HCT116 (cell line): ENCODE results near the gene PPP1R12B. TPM values are rescaled to one million over a fixed set of nuclear protein-coding genes. Genes with fewer than 3 reads are reported as not detected.

Source experiments
- ATAC-seq: fragments of 200-7000 bp; cut with Tn5 transposase; 2 replicates; pipeline ENCODE4 v1.9.1; 2020; ENCODE audit warnings: mild to moderate bottlenecking, moderate library complexity
- BruUV-seq: library from RNA; stranded (reverse); fragments of 400-500 nt; replicated peaks from 2 replicates; lab custom pipeline; 2021; lab: Mats Ljungman, UMichigan
- CTCF ChIA-PET: fragments of 300-600 bp; sonication (Branson Sonifier 250); formaldehyde crosslinking; loops from one replicate; lab custom pipeline; 2021; ENCODE audit warnings: antibody characterized with exemption; lab: Charles Lee
- POLR2A ChIA-PET: fragments of 300-600, 350-600 bp; sonication (Branson Sonifier 250); formaldehyde crosslinking; loops from one replicate; lab custom pipeline; 2021; ENCODE audit warnings: antibody characterized with exemption; lab: Charles Lee
- RAD21 ChIA-PET, 2 experiments: fragments of 300-600 bp; sonication (Branson Sonifier 250); formaldehyde crosslinking; loops; one replicate each; lab custom pipeline; 2023; ENCODE audit warnings: low total read pairs in 2 of 2; ENCODE audit not compliant: uncharacterized antibody in 2 of 2, unreplicated experiment in 2 of 2, low non-redundant PET in 1 of 2; lab: Charles Lee
- DNase-seq: peaks from one replicate; pipeline ENCODE4 v3.0.0-alpha.2; 2010; ENCODE audit warnings: low read depth, low spot score
- H2AFZ ChIP-seq: fragments of 200-600 bp; shearing (Covaris generic), sonication (generic); 2 replicates; pipeline ENCODE4 v1.6.1; 2017; ENCODE audit warnings: low read depth, mixed run types, mixed read lengths, antibody characterized with exemption, low read length; ENCODE audit not compliant: poor library complexity, severe bottlenecking
- H3K27ac ChIP-seq: 2 replicates; pipeline ENCODE4 v1.5.1; 2012; ENCODE audit warnings: low read depth, low read length
- H3K27me3 ChIP-seq: fragments of 200-600 bp; sonication (generic); 2 replicates; pipeline ENCODE4 v1.6.1; 2016; ENCODE audit warnings: mixed run types, low read length, mixed read lengths; ENCODE audit not compliant: insufficient read depth
- H3K36me3 ChIP-seq, 2 experiments: fragments of 200-500 bp in 1 of 2; fragments of 200-600 bp in 1 of 2; sonication (Bioruptor generic) in 1 of 2; sonication (generic) in 1 of 2; 2 replicates each; pipeline versions ENCODE4 v1.5.1 to v1.6.1; 2014 to 2016; ENCODE audit warnings: low read length in 2 of 2, inconsistent platforms in 1 of 2, mixed read lengths in 1 of 2, mixed run types in 1 of 2; ENCODE audit not compliant: insufficient read depth in 2 of 2, control insufficient read depth in 1 of 2
- H3K4me1 ChIP-seq, 2 experiments: fragments of 200-600 bp in 1 of 2; sonication (generic) in 1 of 2; 2 replicates each; pipeline versions ENCODE4 v1.5.1 to v1.6.1; 2012 to 2017; ENCODE audit warnings: low read length in 2 of 2, inconsistent platforms in 1 of 2, mild to moderate bottlenecking in 1 of 2, mixed read lengths in 1 of 2, mixed run types in 1 of 2, moderate library complexity in 1 of 2; ENCODE audit not compliant: insufficient read depth in 2 of 2, control insufficient read depth in 1 of 2
- H3K4me2 ChIP-seq: fragments of 200-600 bp; sonication (generic); 2 replicates; pipeline ENCODE4 v1.6.1; 2017; ENCODE audit warnings: mixed run types, low read length, mixed read lengths
- H3K4me3 ChIP-seq, 2 experiments: fragments of 200-600 bp in 1 of 2; sonication (generic) in 1 of 2; replicated peaks in 1 of 2; 2 replicates each; pipeline ENCODE4 v1.5.1; 2011 to 2016; ENCODE audit warnings: low read length in 2 of 2, control low read depth in 1 of 2, low read depth in 1 of 2, mild to moderate bottlenecking in 1 of 2, mixed read lengths in 1 of 2, mixed run types in 1 of 2
- H3K79me2 ChIP-seq: fragments of 200-600 bp; sonication (generic); 2 replicates; pipeline ENCODE4 v1.6.1; 2017; ENCODE audit warnings: mild to moderate bottlenecking, mixed run types, low read length, moderate library complexity, mixed read lengths; ENCODE audit not compliant: insufficient read depth
- H3K9ac ChIP-seq: fragments of 200-600 bp; sonication (generic); 2 replicates; pipeline ENCODE4 v1.6.1; 2016; ENCODE audit warnings: low read length, mixed read lengths
- H3K9me2 ChIP-seq: fragments of 200-600 bp; sonication (generic), shearing (Covaris generic); 2 replicates; pipeline ENCODE4 v1.6.1; 2017; ENCODE audit warnings: mixed run types, mild to moderate bottlenecking, moderate library complexity; ENCODE audit not compliant: insufficient read depth
- H3K9me3 ChIP-seq, 2 experiments: fragments of 200-500 bp in 1 of 2; fragments of 200-600 bp in 1 of 2; sonication (Bioruptor generic) in 1 of 2; sonication (generic) in 1 of 2; 2 replicates each; pipeline ENCODE4 v1.6.1; 2014 to 2017; ENCODE audit warnings: low read length in 2 of 2, mixed read lengths in 2 of 2, inconsistent platforms in 1 of 2, low read depth in 1 of 2, mild to moderate bottlenecking in 1 of 2, mixed run types in 1 of 2, moderate library complexity in 1 of 2; ENCODE audit not compliant: control insufficient read depth in 1 of 2, insufficient read depth in 1 of 2
- H4K20me1 ChIP-seq: fragments of 200-600 bp; sonication (generic), shearing (Covaris generic); 2 replicates; pipeline ENCODE4 v1.6.1; 2017; ENCODE audit warnings: mixed run types, mild to moderate bottlenecking, moderate library complexity; ENCODE audit not compliant: insufficient read depth
- ATF3 ChIP-seq: IDR thresholded peaks from 2 replicates; pipeline ENCODE4 v1.6.1; 2012
- CEBPB ChIP-seq: IDR thresholded peaks from 2 replicates; pipeline ENCODE4 v1.6.1; 2012; ENCODE audit warnings: low read depth
- CTCF ChIP-seq, 3 experiments: fragments of 200-600 bp in 1 of 3; sonication (generic) in 1 of 3; IDR thresholded peaks in 2 of 3; conservative IDR thresholded peaks in 1 of 3; 2 replicates each; pipeline ENCODE4 v1.5.1; 2012 to 2017; ENCODE audit warnings: low read depth in 2 of 3, low read length in 2 of 3, antibody characterized with exemption in 1 of 3, borderline replicate concordance in 1 of 3, control low read depth in 1 of 3, mild to moderate bottlenecking in 1 of 3, mixed read lengths in 1 of 3, mixed run types in 1 of 3, moderate library complexity in 1 of 3; ENCODE audit not compliant: insufficient read depth in 1 of 3
- ELF1 ChIP-seq: IDR thresholded peaks from 2 replicates; pipeline ENCODE4 v1.6.1; 2012; ENCODE audit warnings: low read depth, borderline replicate concordance
- EZH2 ChIP-seq: fragments of 200-600 bp; sonication (generic); IDR thresholded peaks from 2 replicates; pipeline ENCODE4 v1.6.1; 2017; ENCODE audit warnings: antibody characterized with exemption, mixed run types
- EZH2phosphoT487 ChIP-seq: fragments of 200-600 bp; IDR thresholded peaks from 2 replicates; pipeline ENCODE4 v1.6.1; 2018; ENCODE audit warnings: antibody characterized with exemption, borderline replicate concordance
- FOSL1 ChIP-seq: IDR thresholded peaks from 2 replicates; pipeline ENCODE4 v1.6.1; 2012; ENCODE audit warnings: low read depth
- JUND ChIP-seq: IDR thresholded peaks from 2 replicates; pipeline ENCODE4 v1.6.1; 2012
- MAX ChIP-seq: IDR thresholded peaks from 2 replicates; pipeline ENCODE4 v1.6.1; 2012
- POLR2A ChIP-seq: IDR thresholded peaks from 2 replicates; pipeline ENCODE4 v1.7.0; 2011; ENCODE audit warnings: borderline replicate concordance; ENCODE audit not compliant: insufficient read depth, insufficient read length; ENCODE audit errors: extremely low read depth
- POLR2AphosphoS5 ChIP-seq: IDR thresholded peaks from 2 replicates; pipeline ENCODE4 v1.6.1; 2011; ENCODE audit warnings: mild to moderate bottlenecking, low read depth, low read length, moderate library complexity
- RAD21 ChIP-seq: IDR thresholded peaks from 2 replicates; pipeline ENCODE4 v1.6.1; 2012; ENCODE audit warnings: low read depth, mild to moderate bottlenecking
- SIN3A ChIP-seq: IDR thresholded peaks from 2 replicates; pipeline ENCODE4 v1.6.1; 2012; ENCODE audit warnings: low read depth
- SRF ChIP-seq: IDR thresholded peaks from 2 replicates; pipeline ENCODE4 v1.6.1; 2012; ENCODE audit warnings: low read depth
- TCF7L2 ChIP-seq: IDR thresholded peaks from 2 replicates; pipeline ENCODE4 v1.7.0; 2011; ENCODE audit warnings: borderline replicate concordance, inconsistent platforms; ENCODE audit not compliant: insufficient read depth, insufficient read length; ENCODE audit errors: extremely low read depth
- YY1 ChIP-seq: IDR thresholded peaks from 2 replicates; pipeline ENCODE4 v1.6.1; 2011; ENCODE audit warnings: low read length, low read depth, moderate library complexity, mild to moderate bottlenecking; ENCODE audit not compliant: insufficient replicate concordance; ENCODE audit errors: extremely low read depth
- ZFX ChIP-seq: fragments of 450-650 bp; IDR thresholded peaks from 2 replicates; pipeline ENCODE4 v1.6.1; 2017
- ZNF274 ChIP-seq: fragments of 200-500 bp; sonication (Bioruptor generic); IDR thresholded peaks from 2 replicates; pipeline ENCODE4 v1.6.1; 2014; ENCODE audit warnings: mild to moderate bottlenecking, low read depth, low read length, inconsistent platforms
- intact Hi-C: fragments of 100-400 bp; cut with micrococcal nuclease; formaldehyde crosslinking; loops from 2 replicates; pipeline ENCODE4 v1.10.0; 2022
- total RNA-seq: library from RNA; stranded (reverse); gene quantifications from one replicate; pipeline ENCODE4 v1.2.1, GENCODE V29; 2021; ENCODE audit not compliant: unreplicated experiment

PPP1R12B gene
- total RNA-seq, 1 experiment from 2014 or later, result 14.3 TPM

GRCh38 chr1:202568826-202569225 is 220.3 kb downstream of the PPP1R12B start:
- no peak overlapping the region for H3K4me2 ChIP-seq
- H3K9me2 ChIP-seq, result no peaks in the 10 kb centered on the region
- no peak for ATAC-seq
- no TSS peak for BruUV-seq
- RAD21 ChIA-PET, result no interaction called here
- POLR2A ChIA-PET, result no interaction called here
- H3K9ac ChIP-seq, result no peak overlapping the region
- intact Hi-C loops, result no loop called here
- H3K27ac ChIP-seq, result no peak overlapping the region
- CTCF ChIA-PET, result no interaction called here
- no peak overlapping the region for H3K4me3 ChIP-seq
- peaks cover 6 to 23% of the 10 kb centered on the region in 2 experiments; a peak in 3 of 4 replicates for H3K4me1 ChIP-seq
- H3K27me3 ChIP-seq, result no peaks in the 10 kb centered on the region
- H4K20me1 ChIP-seq, result no peaks in the 10 kb centered on the region
- no peak overlapping the region for H2AFZ ChIP-seq
- no peaks in the 10 kb centered on the region for H3K79me2 ChIP-seq
- DNase-seq, result no peak
- TF ChIP-seq FOSL1 (no peak), POLR2AphosphoS5 (no peak), JUND (no peak), ATF3 (no peak), ELF1 (no peak), SRF (no peak)
- no peaks in the 10 kb centered on the region for H3K9me3 ChIP-seq
- H3K36me3 ChIP-seq, result no peaks in the 10 kb centered on the region

GRCh38 chr1:202569393-202570322 is 221.2 kb downstream of the PPP1R12B start:
- Histone ChIP-seq H3K4me2 (no peak overlapping the region), H3K9me2 (no peaks in the 10 kb centered on the region), H3K9ac (no peak overlapping the region), H3K4me3 (no peak overlapping the region), H3K79me2 (no peaks in the 10 kb centered on the region), H3K36me3 (no peaks in the 10 kb centered on the region), H2AFZ (no peak overlapping the region), H3K27me3 (no peaks in the 10 kb centered on the region), H3K9me3 (no peaks in the 10 kb centered on the region), H4K20me1 (no peaks in the 10 kb centered on the region), H3K4me1 (peaks cover 6 to 23% of the 10 kb centered on the region in 2 experiments; a peak in 3 of 4 replicates), H3K27ac (no peak overlapping the region)
- CTCF ChIA-PET, result no interaction called here
- no TSS peak for BruUV-seq
- intact Hi-C loops, result loop anchor here (5.0 to 10.0 kb wide), 2 partner anchors 105 to 227 kb away; partner anchors contain the start of gene UBE2T
- POLR2A ChIA-PET, result no interaction called here
- ATAC-seq (no peak), DNase-seq (no peak)
- RAD21 ChIA-PET, result no interaction called here
- TF ChIP-seq MAX (no peak), CEBPB (no peak), EZH2 (no peak), CTCF (IDR thresholded peaks at IDR 0.05 in 2 of 3, conservative IDR thresholded peaks at IDR 0.05 in 1 of 3; ENCODE audit: borderline replicate concordance in 1 of 3, insufficient read depth in 1 of 3, low read depth in 2 of 3, low read length in 2 of 3) (no peak), ZFX (no peak), FOSL1 (no peak), YY1 (no peak), ATF3 (no peak), TCF7L2 (no peak), POLR2AphosphoS5 (no peak), ZNF274 (no peak), SIN3A (no peak), RAD21 (no peak), POLR2A (no peak), JUND (no peak), EZH2phosphoT487 (no peak)
